ENCODE results near the gene ZNF550.
A peak's percentile ranks its signal among the peaks of the same experiment; 100 is the strongest.

Gene ZNF550

GRCh38 chr19:57583104-57583520, 23.4 kb upstream of the ZNF550 start:
- TF ChIP-seq CTCF (IDR thresholded peaks at IDR 0.05; ENCODE audit: control insufficient read depth, insufficient read depth, low read depth, low read length, missing control alignments): no peak
- no peak for DNase-seq (ENCODE audit: low read depth)
- peak overlapping the region; percentile 88 for H3K4me3 ChIP-seq (ENCODE audit: control insufficient read depth, low read depth, low read length)

GRCh38 chr19:57578487-57579205, 19.0 kb upstream of the ZNF550 start, which contains the start of gene ZNF416:
Gene ZNF416, minus strand, starts transcription at chr19:57578911. Its CDS starts 207 bp downstream, at chr19:57578704.
- DNase-seq (ENCODE audit: low read depth): peak; percentile 96
- peak; percentile 22 for TF ChIP-seq CTCF (IDR thresholded peaks at IDR 0.05; ENCODE audit: control insufficient read depth, insufficient read depth, low read depth, low read length, missing control alignments)
- peak within 1 kb of the TSS; percentile 91 for H3K4me3 ChIP-seq (ENCODE audit: control insufficient read depth, low read depth, low read length)

- no peak for TF ChIP-seq CTCF (IDR thresholded peaks at IDR 0.05; ENCODE audit: control insufficient read depth, insufficient read depth, low read depth, low read length, missing control alignments)
- H3K4me3 ChIP-seq (ENCODE audit: control insufficient read depth, low read depth, low read length): no peak overlapping the region
- no peak for DNase-seq (ENCODE audit: low read depth)
These were observed 17.0 kb upstream of the ZNF550 start for GRCh38 chr19:57576661-57577060.

GRCh38 chr19:57572415-57572947, 12.8 kb upstream of the ZNF550 start:
- H3K4me3 ChIP-seq (ENCODE audit: control insufficient read depth, low read depth, low read length): no peak overlapping the region
- no peak for TF ChIP-seq CTCF (IDR thresholded peaks at IDR 0.05; ENCODE audit: control insufficient read depth, insufficient read depth, low read depth, low read length, missing control alignments)
- no peak for DNase-seq (ENCODE audit: low read depth)

- no peak overlapping the region for H3K4me3 ChIP-seq (ENCODE audit: control insufficient read depth, low read depth, low read length)
- no peak for DNase-seq (ENCODE audit: low read depth)
These were observed 11.0 kb upstream of the ZNF550 start for GRCh38 chr19:57570707-57571106.

More at GRCh38 chr19:57570707-57571106, 11.0 kb upstream of the ZNF550 start:
- no peak for TF ChIP-seq CTCF (IDR thresholded peaks at IDR 0.05; ENCODE audit: control insufficient read depth, insufficient read depth, low read depth, low read length, missing control alignments)
